GM04503 (cell line): Measurements from ENCODE around the gene COMT.

Experiments
- DNase-seq: peaks from one replicate; pipeline ENCODE4 v3.0.0-alpha.2; 2012; ENCODE audit warnings: low read depth

The COMT gene

GRCh38 chr22:19957445-19957844, 15.9 kb downstream of the COMT start:
- DNase-seq, result no peak

GRCh38 chr22:19958083-19959042, 16.8 kb downstream of the COMT start:
- DNase-seq, result no peak

- no peak for DNase-seq
Observed at GRCh38 chr22:19959043-19959586, 17.5 kb downstream of the COMT start.

GRCh38 chr22:19959587-19960490, 18.3 kb downstream of the COMT start:
- DNase-seq, result no peak

DNA sequence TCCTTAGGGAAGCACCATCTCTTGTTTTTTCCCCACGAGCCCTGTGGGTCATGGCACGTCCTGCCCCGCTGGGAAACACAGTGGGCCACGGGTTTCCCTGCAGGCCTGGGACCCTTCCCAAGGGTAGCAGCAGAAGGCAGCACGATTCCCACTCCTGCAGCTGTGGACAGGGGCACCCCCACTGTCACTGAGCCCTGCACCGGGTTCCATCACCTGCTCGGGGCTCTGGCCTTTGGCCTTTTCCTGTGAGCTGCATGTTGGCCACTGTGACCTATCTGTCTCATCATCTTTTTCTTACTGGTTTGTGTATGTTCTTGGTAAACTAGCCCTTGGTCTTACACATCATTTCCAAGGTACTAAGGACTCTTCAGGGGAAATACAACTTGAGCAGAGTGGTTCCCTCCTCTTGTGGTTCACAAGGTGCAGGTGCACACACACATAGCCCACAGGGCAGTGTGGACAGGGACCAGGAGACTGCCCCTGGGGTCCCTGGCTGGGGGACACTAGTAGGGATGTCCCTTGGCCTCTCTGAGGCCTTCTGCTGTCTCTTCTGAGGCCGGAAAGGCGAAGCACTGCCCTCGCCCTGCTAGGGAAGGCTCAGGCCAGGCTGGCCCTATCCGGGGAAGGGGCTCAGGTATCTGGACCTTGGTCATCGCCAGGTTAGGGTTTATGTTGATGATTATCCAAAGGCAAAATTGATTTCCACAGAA, 19.1 kb downstream of the COMT start:
- no peak for DNase-seq

DNA sequence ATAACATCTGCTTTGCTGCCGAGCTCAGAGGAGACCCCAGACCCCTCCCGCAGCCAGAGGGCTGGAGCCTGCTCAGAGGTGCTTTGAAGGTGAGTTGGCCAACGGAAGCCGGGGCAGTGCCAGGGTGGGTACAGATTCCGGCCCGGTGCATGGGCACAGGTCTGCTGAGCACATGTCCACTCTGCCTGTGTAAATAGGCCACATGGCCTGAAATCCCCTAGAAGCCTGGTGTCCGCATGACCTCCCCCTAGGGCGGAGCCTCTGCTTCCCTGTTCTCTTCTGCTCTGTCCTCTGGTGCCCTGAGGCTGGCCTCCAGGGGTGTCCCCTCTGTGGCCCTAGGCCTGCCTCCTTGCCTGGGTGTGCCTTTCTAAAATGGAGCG, 19.6 kb downstream of the COMT start:
- no peak for DNase-seq

DNA sequence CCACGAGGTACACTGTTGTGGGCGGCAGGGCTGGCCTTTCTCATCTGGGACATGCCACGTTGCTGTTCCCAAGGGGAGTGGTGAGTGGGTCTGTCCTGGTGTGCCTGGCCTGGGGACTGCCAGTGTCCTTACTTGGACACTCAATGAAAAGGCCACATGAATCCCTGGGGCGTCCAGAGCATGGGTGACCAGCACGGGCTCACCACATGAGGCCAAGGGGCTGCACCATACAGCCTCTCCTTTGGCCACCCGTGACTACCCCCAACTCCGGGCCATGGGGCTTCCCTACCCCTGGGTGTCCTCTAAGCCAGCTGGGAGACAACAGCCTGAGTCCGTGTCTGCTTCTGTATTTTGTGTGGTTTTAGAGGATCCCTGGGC, 20.3 kb downstream of the COMT start:
- DNase-seq, result no peak

- DNase-seq, result no peak
Observed at GRCh38 chr22:19962246-19962908, 20.8 kb downstream of the COMT start.

- DNase-seq, result no peak
Observed at GRCh38 chr22:19962909-19963806, 21.6 kb downstream of the COMT start.

DNA sequence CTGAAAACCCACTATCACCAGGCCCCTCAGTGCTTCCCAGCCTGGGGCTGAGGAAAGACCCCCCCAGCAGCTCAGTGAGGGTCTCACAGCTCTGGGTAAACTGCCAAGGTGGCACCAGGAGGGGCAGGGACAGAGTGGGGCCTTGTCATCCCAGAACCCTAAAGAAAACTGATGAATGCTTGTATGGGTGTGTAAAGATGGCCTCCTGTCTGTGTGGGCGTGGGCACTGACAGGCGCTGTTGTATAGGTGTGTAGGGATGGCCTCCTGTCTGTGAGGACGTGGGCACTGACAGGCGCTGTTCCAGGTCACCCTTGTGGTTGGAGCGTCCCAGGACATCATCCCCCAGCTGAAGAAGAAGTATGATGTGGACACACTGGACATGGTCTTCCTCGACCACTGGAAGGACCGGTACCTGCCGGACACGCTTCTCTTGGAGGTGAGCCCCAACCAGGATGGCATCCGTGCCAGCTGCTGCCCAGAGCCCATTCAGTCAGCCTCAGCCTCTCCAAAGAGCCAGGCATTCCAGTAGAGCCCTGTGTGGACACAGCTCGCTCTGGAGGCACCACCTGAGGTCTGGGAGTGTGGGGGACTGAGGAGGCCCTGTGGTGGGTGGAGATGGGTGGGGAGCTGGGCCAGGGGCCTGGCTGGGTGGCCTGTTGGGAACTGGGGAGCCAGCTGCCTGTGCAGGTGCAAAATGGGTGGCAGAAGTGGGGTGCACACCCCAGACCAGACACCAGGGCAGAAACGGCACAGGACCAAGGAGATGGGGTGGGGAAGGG, 22.5 kb downstream of the COMT start:
- no peak for DNase-seq

DNA sequence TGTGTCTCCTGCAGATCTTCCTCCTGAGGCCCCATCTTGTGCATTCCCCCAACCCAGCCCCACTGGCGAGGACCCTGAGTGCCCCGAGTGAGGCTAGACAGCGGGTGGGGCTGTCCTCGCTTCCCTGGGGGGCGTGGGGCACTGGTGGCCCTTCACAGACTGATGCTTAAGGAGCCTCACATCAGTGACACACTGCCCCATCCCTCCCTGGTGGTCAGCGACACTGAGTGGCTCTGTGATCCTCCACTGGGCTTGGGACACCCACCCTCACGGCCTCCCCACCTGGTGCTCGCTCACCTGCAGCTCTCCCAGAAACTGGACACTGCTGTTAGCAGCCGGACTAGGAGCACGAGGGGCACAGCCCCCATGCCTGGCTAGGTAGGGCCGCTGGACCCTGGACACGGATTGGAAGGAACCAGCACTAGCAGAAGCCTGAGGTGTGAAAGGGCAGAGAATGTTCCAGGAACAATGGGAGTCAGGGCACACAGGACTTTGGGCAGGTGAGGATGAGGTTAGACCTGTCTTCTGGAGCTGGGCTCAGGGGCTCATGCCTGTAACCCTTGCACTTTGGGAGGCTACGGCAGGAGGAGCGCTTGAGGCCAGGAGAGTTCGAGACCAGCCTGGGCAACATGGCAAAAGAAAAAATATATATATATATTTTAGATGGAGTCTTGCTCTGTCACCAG, 23.3 kb downstream of the COMT start:
- DNase-seq, result no peak

DNA sequence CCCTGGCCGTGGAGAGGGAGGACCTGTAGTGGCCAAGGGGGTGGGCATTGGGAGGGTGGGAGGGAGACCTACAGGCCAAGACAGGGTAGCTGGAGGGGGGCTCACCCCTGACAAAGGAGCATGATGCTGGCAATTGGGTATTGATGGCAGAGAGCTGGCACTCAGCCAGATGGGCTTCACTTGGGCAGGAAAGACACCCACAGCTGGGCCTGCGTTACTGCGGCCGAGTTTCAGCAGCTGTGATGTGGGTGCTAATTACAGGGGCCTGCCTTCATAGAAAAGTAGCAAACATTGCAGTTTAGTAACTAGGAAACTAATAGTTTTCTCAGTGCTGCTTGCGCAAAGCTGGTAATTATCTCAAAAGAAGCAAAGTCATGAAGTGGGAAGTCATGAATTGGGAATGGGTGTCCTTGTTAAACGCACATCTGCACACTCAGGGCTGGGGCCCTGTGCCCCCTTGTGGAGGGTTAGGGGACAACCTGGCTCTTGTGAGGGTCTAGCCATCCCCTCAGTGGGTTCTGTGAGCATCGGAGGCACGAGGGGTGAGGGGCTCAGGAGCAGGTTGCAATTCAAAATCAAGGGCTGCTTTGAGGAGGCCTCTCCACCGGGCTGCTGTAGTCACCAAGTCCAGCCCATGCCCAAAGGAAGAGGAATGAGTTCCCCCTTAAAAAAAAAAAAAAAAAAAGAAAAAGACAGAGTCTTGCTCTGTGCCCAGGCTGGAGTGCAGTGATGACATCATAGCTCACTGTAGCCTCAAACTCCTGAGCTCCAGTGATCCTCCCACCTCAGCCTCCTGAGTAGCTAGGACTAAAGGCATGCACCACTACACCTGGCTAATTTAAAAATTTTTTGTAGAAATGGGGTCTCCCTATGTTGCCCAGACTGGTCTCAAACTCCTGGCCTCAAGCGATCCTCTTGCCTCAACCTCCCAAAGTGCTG, 24.5 kb downstream of the COMT start:
- no peak for DNase-seq

DNA sequence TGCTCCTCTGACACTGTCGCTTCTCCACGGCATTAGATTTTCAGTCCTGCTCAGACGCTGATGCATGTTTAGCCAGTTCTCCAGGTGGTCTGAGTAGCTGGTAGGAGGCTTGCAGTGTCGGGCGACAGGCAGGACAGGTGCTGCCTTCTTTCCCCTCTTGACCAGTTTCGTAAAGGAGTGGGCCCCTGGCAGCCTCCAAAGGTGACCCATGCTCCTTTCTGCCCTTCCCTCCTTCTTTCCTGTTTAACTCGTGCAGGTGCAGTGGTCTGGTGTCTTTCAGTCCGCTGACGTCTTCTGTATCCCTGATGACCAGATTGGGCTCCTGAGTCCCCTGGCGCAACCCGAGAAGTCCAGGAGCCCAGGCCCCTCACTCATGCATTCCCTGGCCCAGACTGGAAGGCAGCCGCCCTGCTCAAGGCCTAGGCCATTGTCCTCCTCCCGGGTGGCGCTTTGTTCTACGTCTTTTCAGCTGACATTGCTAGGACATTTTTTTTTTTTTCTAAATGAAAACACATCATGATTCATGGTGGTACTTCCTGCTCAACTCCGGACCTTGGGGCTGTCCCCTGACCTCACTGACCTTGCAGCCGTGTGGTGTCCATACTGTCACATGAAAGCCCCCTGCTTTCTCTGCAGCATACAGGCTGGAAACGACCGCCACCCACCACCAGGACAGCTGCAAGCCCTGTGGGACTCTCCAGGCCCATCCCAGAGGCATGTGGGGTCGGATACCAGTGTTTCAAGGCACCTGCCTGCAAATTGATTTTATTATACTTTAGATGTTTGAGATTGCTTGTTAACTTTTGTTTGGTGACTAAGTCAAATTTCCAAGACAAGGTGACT, 25.6 kb downstream of the COMT start:
- no peak for DNase-seq

DNA sequence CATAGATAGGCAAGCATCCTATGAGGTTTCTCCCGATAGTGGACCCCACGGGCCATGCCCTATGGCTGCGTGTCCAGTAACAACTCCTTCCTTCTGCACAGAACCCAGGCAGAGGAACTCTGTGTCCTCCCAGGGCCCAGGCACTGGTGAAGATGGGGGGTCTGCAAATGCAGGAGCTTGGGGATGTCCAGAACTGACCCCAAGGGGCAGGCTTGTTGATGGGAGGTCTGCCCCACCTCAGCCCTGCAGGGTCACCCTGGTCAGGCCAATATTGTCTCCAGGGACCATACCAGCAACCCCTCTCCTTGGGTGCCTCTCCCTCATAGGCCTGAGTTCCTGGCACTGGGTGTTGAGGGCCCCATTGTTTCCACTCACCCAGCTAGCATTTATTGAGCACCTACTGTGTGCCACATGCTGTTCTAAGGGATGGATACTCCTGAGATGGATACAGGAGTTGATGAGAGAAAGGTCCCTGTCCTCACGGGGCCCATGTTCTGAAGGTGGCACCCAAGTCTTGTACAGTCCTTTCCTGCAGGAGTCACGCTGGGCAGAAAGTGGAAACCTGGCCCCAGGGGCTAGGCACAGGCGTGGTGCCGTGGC, 26.4 kb downstream of the COMT start:
- DNase-seq, result no peak

DNA sequence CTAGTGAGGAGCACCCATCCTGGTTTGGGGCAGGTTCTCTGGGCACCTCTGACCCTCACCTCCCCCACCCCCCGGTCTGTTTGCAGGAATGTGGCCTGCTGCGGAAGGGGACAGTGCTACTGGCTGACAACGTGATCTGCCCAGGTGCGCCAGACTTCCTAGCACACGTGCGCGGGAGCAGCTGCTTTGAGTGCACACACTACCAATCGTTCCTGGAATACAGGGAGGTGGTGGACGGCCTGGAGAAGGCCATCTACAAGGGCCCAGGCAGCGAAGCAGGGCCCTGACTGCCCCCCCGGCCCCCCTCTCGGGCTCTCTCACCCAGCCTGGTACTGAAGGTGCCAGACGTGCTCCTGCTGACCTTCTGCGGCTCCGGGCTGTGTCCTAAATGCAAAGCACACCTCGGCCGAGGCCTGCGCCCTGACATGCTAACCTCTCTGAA, 26.9 kb downstream of the COMT start:
- no peak for DNase-seq

DNA sequence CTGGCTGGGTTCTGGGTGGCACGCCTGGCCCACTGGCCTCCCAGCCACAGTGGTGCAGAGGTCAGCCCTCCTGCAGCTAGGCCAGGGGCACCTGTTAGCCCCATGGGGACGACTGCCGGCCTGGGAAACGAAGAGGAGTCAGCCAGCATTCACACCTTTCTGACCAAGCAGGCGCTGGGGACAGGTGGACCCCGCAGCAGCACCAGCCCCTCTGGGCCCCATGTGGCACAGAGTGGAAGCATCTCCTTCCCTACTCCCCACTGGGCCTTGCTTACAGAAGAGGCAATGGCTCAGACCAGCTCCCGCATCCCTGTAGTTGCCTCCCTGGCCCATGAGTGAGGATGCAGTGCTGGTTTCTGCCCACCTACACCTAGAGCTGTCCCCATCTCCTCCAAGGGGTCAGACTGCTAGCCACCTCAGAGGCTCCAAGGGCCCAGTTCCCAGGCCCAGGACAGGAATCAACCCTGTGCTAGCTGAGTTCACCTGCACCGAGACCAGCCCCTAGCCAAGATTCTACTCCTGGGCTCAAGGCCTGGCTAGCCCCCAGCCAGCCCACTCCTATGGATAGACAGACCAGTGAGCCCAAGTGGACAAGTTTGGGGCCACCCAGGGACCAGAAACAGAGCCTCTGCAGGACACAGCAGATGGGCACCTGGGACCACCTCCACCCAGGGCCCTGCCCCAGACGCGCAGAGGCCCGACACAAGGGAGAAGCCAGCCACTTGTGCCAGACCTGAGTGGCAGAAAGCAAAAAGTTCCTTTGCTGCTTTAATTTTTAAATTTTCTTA, 27.8 kb downstream of the COMT start:
- no peak for DNase-seq
